ENCODE data around the gene VEZF1.

The VEZF1 gene

GRCh38 chr17:57990037-57990436 lies 2.0 kb upstream of the VEZF1 start:
- DNase-seq (ENCODE audit: insufficient read length, low spot score) (no peak), FAIRE-seq (no peak)
- TF ChIP-seq SPI1 (IDR thresholded peaks at IDR 0.05; ENCODE audit: low read depth, low read length): no peak
- TF ChIP-seq TAF1 (IDR thresholded peaks at IDR 0.05; ENCODE audit: low read depth, low read length): no peak
- no peak for TF ChIP-seq PAX5 (IDR thresholded peaks at IDR 0.05; ENCODE audit: insufficient read depth, low read length, severe bottlenecking)
- TF ChIP-seq POU2F2 (IDR thresholded peaks at IDR 0.05; ENCODE audit: low read depth, low read length): no peak
- no peak for TF ChIP-seq POLR2AphosphoS5 (IDR thresholded peaks at IDR 0.05; ENCODE audit: low read depth, low read length)
- no peak for TF ChIP-seq POLR2A (IDR thresholded peaks at IDR 0.05; ENCODE audit: low read depth, low read length)

- peak; percentile 67 for FAIRE-seq
- DNase-seq (ENCODE audit: insufficient read length, low spot score): peak; percentile 74
- no peak for TF ChIP-seq SPI1 (IDR thresholded peaks at IDR 0.05; ENCODE audit: low read depth, low read length)
- TF ChIP-seq PAX5 (IDR thresholded peaks at IDR 0.05; ENCODE audit: insufficient read depth, low read length, severe bottlenecking): no peak
- peak; percentile 80; the same call in 1 of the 2 replicates for TF ChIP-seq TAF1 (IDR thresholded peaks at IDR 0.05; ENCODE audit: low read depth, low read length)
- TF ChIP-seq POLR2A (IDR thresholded peaks at IDR 0.05; ENCODE audit: low read depth, low read length): peak; percentile 91
- peak; percentile 76 for TF ChIP-seq POU2F2 (IDR thresholded peaks at IDR 0.05; ENCODE audit: low read depth, low read length)
- TF ChIP-seq POLR2AphosphoS5 (IDR thresholded peaks at IDR 0.05; ENCODE audit: low read depth, low read length): peak; percentile 93
These were observed 522 bp upstream of the VEZF1 start for GRCh38 chr17:57988301-57989250.

DNA sequence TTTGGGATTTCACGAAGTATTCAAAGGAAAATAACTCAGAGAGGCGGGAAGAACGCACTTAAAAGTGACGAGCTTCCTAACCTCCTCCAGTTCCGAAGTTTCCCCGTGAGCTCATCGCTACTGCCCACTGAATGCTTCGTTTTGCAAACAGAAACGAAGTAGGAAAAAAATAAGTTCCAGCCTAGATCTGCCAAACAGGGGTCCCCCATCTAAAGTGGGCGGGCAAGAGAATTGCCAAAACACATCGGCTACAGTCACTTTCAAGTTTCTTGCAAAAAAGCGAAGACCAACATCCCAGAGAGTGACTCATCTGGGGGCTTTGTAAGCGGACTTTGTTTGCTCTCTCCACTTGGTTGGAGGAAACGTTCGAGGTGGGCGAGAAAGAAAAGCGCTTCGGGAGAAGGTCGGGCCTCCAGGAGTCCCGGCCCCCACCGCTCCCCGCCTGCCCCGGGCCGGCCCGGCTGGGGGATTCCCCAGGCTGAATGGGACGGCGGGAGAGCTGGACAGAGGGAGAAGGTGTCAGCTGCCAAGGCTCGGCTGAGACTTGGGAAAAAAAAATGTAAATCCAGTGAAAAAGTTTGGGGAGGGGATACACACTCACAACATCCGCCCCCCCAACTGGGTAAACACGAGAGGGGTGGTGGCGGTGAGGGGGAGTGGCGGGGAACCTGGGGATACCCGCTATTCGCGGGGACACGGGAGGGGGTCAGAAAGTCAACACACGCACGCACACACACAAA lies 1.0 kb downstream of the VEZF1 start:
- DNase-seq (ENCODE audit: insufficient read length, low spot score) (no peak), FAIRE-seq (peak; percentile 16)
- TF ChIP-seq SPI1 (IDR thresholded peaks at IDR 0.05; ENCODE audit: low read depth, low read length): no peak

GRCh38 chr17:57985675-57985974 lies 2.4 kb downstream of the VEZF1 start:
- FAIRE-seq (no peak), DNase-seq (ENCODE audit: insufficient read length, low spot score) (no peak)
- no peak for TF ChIP-seq POLR2A (IDR thresholded peaks at IDR 0.05; ENCODE audit: low read depth, low read length)
- no peak for TF ChIP-seq TAF1 (IDR thresholded peaks at IDR 0.05; ENCODE audit: low read depth, low read length)
- no peak for TF ChIP-seq POU2F2 (IDR thresholded peaks at IDR 0.05; ENCODE audit: low read depth, low read length)
- no peak for TF ChIP-seq SPI1 (IDR thresholded peaks at IDR 0.05; ENCODE audit: low read depth, low read length)
- no peak for TF ChIP-seq POLR2AphosphoS5 (IDR thresholded peaks at IDR 0.05; ENCODE audit: low read depth, low read length)
- TF ChIP-seq PAX5 (IDR thresholded peaks at IDR 0.05; ENCODE audit: insufficient read depth, low read length, severe bottlenecking): no peak

GRCh38 chr17:57984936-57985674 lies 2.9 kb downstream of the VEZF1 start:
- no peak for FAIRE-seq
- DNase-seq (ENCODE audit: insufficient read length, low spot score): no peak
- TF ChIP-seq POU2F2 (IDR thresholded peaks at IDR 0.05; ENCODE audit: low read depth, low read length) (no peak), PAX5 (IDR thresholded peaks at IDR 0.05; ENCODE audit: insufficient read depth, low read length, severe bottlenecking) (no peak), POLR2A (IDR thresholded peaks at IDR 0.05; ENCODE audit: low read depth, low read length) (no peak), SPI1 (IDR thresholded peaks at IDR 0.05; ENCODE audit: low read depth, low read length) (no peak), POLR2AphosphoS5 (IDR thresholded peaks at IDR 0.05; ENCODE audit: low read depth, low read length) (no peak), TAF1 (IDR thresholded peaks at IDR 0.05; ENCODE audit: low read depth, low read length) (no peak)

DNA sequence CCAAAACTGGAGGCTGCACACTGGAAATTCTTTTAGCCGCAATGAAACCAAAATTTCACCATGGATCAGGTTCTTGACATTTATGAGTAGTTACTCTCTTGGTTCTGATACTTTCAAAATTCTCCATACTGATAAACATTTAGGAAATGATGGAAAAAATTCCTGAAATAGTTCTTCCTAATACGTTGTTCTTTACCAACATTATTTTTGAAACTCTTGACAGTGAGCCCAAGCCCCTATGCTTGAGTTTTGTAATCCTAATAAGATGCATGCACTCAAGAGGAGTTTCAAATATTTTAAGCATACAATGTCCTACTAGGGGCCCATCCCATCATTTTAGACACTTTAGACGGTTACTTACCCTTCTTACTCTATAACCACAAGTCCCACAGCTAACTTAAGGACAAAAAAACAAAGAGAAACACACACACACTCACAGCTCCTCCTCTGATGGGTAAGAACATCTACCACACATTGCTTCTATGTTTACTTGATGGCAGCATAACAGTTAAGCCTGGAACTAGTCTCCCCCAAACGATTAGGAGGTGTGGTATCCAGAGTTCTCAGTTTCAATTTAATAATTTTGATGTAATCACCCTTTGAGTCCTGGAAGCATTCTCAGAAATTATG lies 3.7 kb downstream of the VEZF1 start:
- FAIRE-seq: no peak
- no peak for DNase-seq (ENCODE audit: insufficient read length, low spot score)
- no peak for TF ChIP-seq POLR2AphosphoS5 (IDR thresholded peaks at IDR 0.05; ENCODE audit: low read depth, low read length)
- no peak for TF ChIP-seq PAX5 (IDR thresholded peaks at IDR 0.05; ENCODE audit: insufficient read depth, low read length, severe bottlenecking)
- no peak for TF ChIP-seq POU2F2 (IDR thresholded peaks at IDR 0.05; ENCODE audit: low read depth, low read length)
- no peak for TF ChIP-seq POLR2A (IDR thresholded peaks at IDR 0.05; ENCODE audit: low read depth, low read length)
- TF ChIP-seq TAF1 (IDR thresholded peaks at IDR 0.05; ENCODE audit: low read depth, low read length): no peak
- TF ChIP-seq SPI1 (IDR thresholded peaks at IDR 0.05; ENCODE audit: low read depth, low read length): no peak

GRCh38 chr17:57983446-57983845 lies 4.6 kb downstream of the VEZF1 start:
- DNase-seq (ENCODE audit: insufficient read length, low spot score) (no peak), FAIRE-seq (no peak)
- TF ChIP-seq PAX5 (IDR thresholded peaks at IDR 0.05; ENCODE audit: insufficient read depth, low read length, severe bottlenecking) (no peak), POLR2AphosphoS5 (IDR thresholded peaks at IDR 0.05; ENCODE audit: low read depth, low read length) (no peak), TAF1 (IDR thresholded peaks at IDR 0.05; ENCODE audit: low read depth, low read length) (no peak), POU2F2 (IDR thresholded peaks at IDR 0.05; ENCODE audit: low read depth, low read length) (no peak), SPI1 (IDR thresholded peaks at IDR 0.05; ENCODE audit: low read depth, low read length) (no peak), POLR2A (IDR thresholded peaks at IDR 0.05; ENCODE audit: low read depth, low read length) (no peak)

- FAIRE-seq (no peak), DNase-seq (ENCODE audit: insufficient read length, low spot score) (no peak)
- TF ChIP-seq POLR2AphosphoS5 (IDR thresholded peaks at IDR 0.05; ENCODE audit: low read depth, low read length): no peak
- TF ChIP-seq POU2F2 (IDR thresholded peaks at IDR 0.05; ENCODE audit: low read depth, low read length): no peak
- no peak for TF ChIP-seq SPI1 (IDR thresholded peaks at IDR 0.05; ENCODE audit: low read depth, low read length)
- TF ChIP-seq POLR2A (IDR thresholded peaks at IDR 0.05; ENCODE audit: low read depth, low read length): no peak
- TF ChIP-seq TAF1 (IDR thresholded peaks at IDR 0.05; ENCODE audit: low read depth, low read length): no peak
- no peak for TF ChIP-seq PAX5 (IDR thresholded peaks at IDR 0.05; ENCODE audit: insufficient read depth, low read length, severe bottlenecking)
These were observed 5.4 kb downstream of the VEZF1 start for GRCh38 chr17:57982452-57983170.

Data from GM12891 (cell line).